BLaER1 (cell line): Measurements from ENCODE around the gene UGT1A5.

Experiments
- H3K27ac ChIP-seq: shearing (Covaris generic); formaldehyde crosslinking; 2 replicates; pipeline ENCODE4 v1.8.1; 2022
- H3K27me3 ChIP-seq: shearing (Covaris generic); formaldehyde crosslinking; 2 replicates; pipeline ENCODE4 v1.8.1; 2022
- H3K36me3 ChIP-seq: shearing (Covaris generic); formaldehyde crosslinking; 2 replicates; pipeline ENCODE4 v1.8.1; 2022
- H3K4me1 ChIP-seq: shearing (Covaris generic); formaldehyde crosslinking; 2 replicates; pipeline ENCODE4 v1.8.1; 2022
- H3K4me2 ChIP-seq: shearing (Covaris generic); formaldehyde crosslinking; 2 replicates; pipeline ENCODE4 v1.8.1; 2022
- H3K4me3 ChIP-seq: shearing (Covaris generic); formaldehyde crosslinking; 2 replicates; pipeline ENCODE4 v1.8.1; 2022
- H3K9ac ChIP-seq: shearing (Covaris generic); formaldehyde crosslinking; 2 replicates; pipeline ENCODE4 v1.8.1; 2022
- H3K9me3 ChIP-seq: shearing (Covaris generic); formaldehyde crosslinking; 2 replicates; pipeline ENCODE4 v1.8.1; 2022
- H4K20me1 ChIP-seq: shearing (Covaris generic); formaldehyde crosslinking; 2 replicates; pipeline ENCODE4 v1.8.1; 2022
- Cebpa-rat ChIP-seq: shearing (Covaris generic); IDR thresholded peaks from 2 replicates; pipeline ENCODE4 v1.8.1; 2022

UGT1A5 gene

GRCh38 chr2:233798335-233799086 lies 85.8 kb downstream of the UGT1A5 start:
- Histone ChIP-seq H3K27ac (no peak overlapping the region), H3K9me3 (no peaks in the 10 kb centered on the region), H3K27me3 (no peaks in the 10 kb centered on the region), H3K9ac (no peak overlapping the region), H3K4me1 (peaks cover 9% of the 10 kb centered on the region), H4K20me1 (no peaks in the 10 kb centered on the region), H3K4me2 (no peak overlapping the region), H3K4me3 (no peak overlapping the region), H3K36me3 (no peaks in the 10 kb centered on the region)
- TF ChIP-seq Cebpa-rat: no peak

GRCh38 chr2:233799087-233799665 lies 86.5 kb downstream of the UGT1A5 start:
- Histone ChIP-seq H3K4me3 (no peak overlapping the region), H3K27ac (no peak overlapping the region), H3K9me3 (no peaks in the 10 kb centered on the region), H3K9ac (no peak overlapping the region), H3K36me3 (no peaks in the 10 kb centered on the region), H3K4me2 (no peak overlapping the region), H3K27me3 (no peaks in the 10 kb centered on the region), H4K20me1 (no peaks in the 10 kb centered on the region), H3K4me1 (peaks cover 9% of the 10 kb centered on the region)
- no peak for TF ChIP-seq Cebpa-rat

GRCh38 chr2:233799716-233800115 lies 87.0 kb downstream of the UGT1A5 start:
- H4K20me1 ChIP-seq: no peaks in the 10 kb centered on the region
- no peak for TF ChIP-seq Cebpa-rat

GRCh38 chr2:233800208-233800607 lies 87.5 kb downstream of the UGT1A5 start:
- no peaks in the 10 kb centered on the region for H3K27me3 ChIP-seq
- TF ChIP-seq Cebpa-rat: no peak
- no peak overlapping the region for H3K9ac ChIP-seq
- no peak overlapping the region for H3K27ac ChIP-seq
- H3K36me3 ChIP-seq: no peaks in the 10 kb centered on the region
- no peak overlapping the region for H3K4me2 ChIP-seq
- H4K20me1 ChIP-seq: no peaks in the 10 kb centered on the region
- no peaks in the 10 kb centered on the region for H3K9me3 ChIP-seq
- no peak overlapping the region for H3K4me3 ChIP-seq
- peaks cover 9% of the 10 kb centered on the region for H3K4me1 ChIP-seq

More at GRCh38 chr2:233799716-233800115, 87.0 kb downstream of the UGT1A5 start:
- no peaks in the 10 kb centered on the region for H3K36me3 ChIP-seq
- H3K4me2 ChIP-seq: no peak overlapping the region
- no peaks in the 10 kb centered on the region for H3K27me3 ChIP-seq
- H3K9me3 ChIP-seq: no peaks in the 10 kb centered on the region
- H3K4me3 ChIP-seq: no peak overlapping the region
- H3K27ac ChIP-seq: no peak overlapping the region
- H3K9ac ChIP-seq: no peak overlapping the region
- H3K4me1 ChIP-seq: peaks cover 9% of the 10 kb centered on the region

- Histone ChIP-seq H3K4me2 (peak overlapping the region; percentile 44), H3K27ac (no peak overlapping the region), H4K20me1 (no peaks in the 10 kb centered on the region)
Observed at GRCh38 chr2:233801357-233802131, 88.8 kb downstream of the UGT1A5 start.

GRCh38 chr2:233802132-233802815 lies 89.6 kb downstream of the UGT1A5 start:
- H3K27me3 ChIP-seq: no peaks in the 10 kb centered on the region
- no peak overlapping the region for H3K9ac ChIP-seq
- TF ChIP-seq Cebpa-rat: no peak
- H4K20me1 ChIP-seq: no peaks in the 10 kb centered on the region
- no peak overlapping the region for H3K4me3 ChIP-seq
- no peak overlapping the region for H3K4me2 ChIP-seq
- no peaks in the 10 kb centered on the region for H3K9me3 ChIP-seq
- H3K36me3 ChIP-seq: no peaks in the 10 kb centered on the region
- peaks cover 9% of the 10 kb centered on the region for H3K4me1 ChIP-seq
- H3K27ac ChIP-seq: no peak overlapping the region

More at GRCh38 chr2:233801357-233802131, 88.8 kb downstream of the UGT1A5 start:
- H3K27me3 ChIP-seq: no peaks in the 10 kb centered on the region
- no peaks in the 10 kb centered on the region for H3K9me3 ChIP-seq
- no peak for TF ChIP-seq Cebpa-rat
- H3K4me3 ChIP-seq: no peak overlapping the region
- no peak overlapping the region for H3K9ac ChIP-seq
- H3K36me3 ChIP-seq: no peaks in the 10 kb centered on the region
- peaks cover 9% of the 10 kb centered on the region for H3K4me1 ChIP-seq

- no peak overlapping the region for H3K4me3 ChIP-seq
- no peak overlapping the region for H3K27ac ChIP-seq
- peaks cover 9% of the 10 kb centered on the region for H3K4me1 ChIP-seq
- no peak overlapping the region for H3K9ac ChIP-seq
- H3K9me3 ChIP-seq: no peaks in the 10 kb centered on the region
- no peaks in the 10 kb centered on the region for H4K20me1 ChIP-seq
- H3K36me3 ChIP-seq: no peaks in the 10 kb centered on the region
- H3K4me2 ChIP-seq: no peak overlapping the region
- H3K27me3 ChIP-seq: no peaks in the 10 kb centered on the region
- no peak for TF ChIP-seq Cebpa-rat
Observed at GRCh38 chr2:233803292-233803911, 90.7 kb downstream of the UGT1A5 start.

GRCh38 chr2:233803994-233804393 lies 91.3 kb downstream of the UGT1A5 start:
- Histone ChIP-seq H3K9me3 (no peaks in the 10 kb centered on the region), H4K20me1 (no peaks in the 10 kb centered on the region), H3K4me2 (no peak overlapping the region), H3K4me1 (peaks cover 9% of the 10 kb centered on the region), H3K9ac (no peak overlapping the region), H3K36me3 (no peaks in the 10 kb centered on the region), H3K4me3 (no peak overlapping the region), H3K27ac (no peak overlapping the region), H3K27me3 (no peaks in the 10 kb centered on the region)
- no peak for TF ChIP-seq Cebpa-rat

GRCh38 chr2:233807215-233807865 lies 94.6 kb downstream of the UGT1A5 start:
- Histone ChIP-seq H3K4me1 (no peaks in the 10 kb centered on the region), H3K4me2 (no peak overlapping the region), H3K27me3 (no peaks in the 10 kb centered on the region), H4K20me1 (no peaks in the 10 kb centered on the region), H3K27ac (no peak overlapping the region), H3K36me3 (no peaks in the 10 kb centered on the region), H3K9me3 (no peaks in the 10 kb centered on the region), H3K4me3 (no peak overlapping the region), H3K9ac (no peak overlapping the region)
- TF ChIP-seq Cebpa-rat: no peak
